GM18873 (cell line): Measurements from ENCODE around the gene ABCD2.
"Not testable (repeated sequence)": the region's sequence is repeated elsewhere in the genome, so short reads cannot be mapped to it uniquely, and the experiment has no call there.

Source experiments
- ATAC-seq: cut with Tn5 transposase; IDR thresholded peaks from one replicate; pipeline ENCODE4 v1.9.1; 2021; ENCODE audit warnings: mild to moderate bottlenecking, moderate library complexity, moderate number of reproducible peaks; ENCODE audit not compliant: unreplicated experiment, low FRiP score

Gene ABCD2

GRCh38 chr12:39544211-39544610 is 75.4 kb downstream of the ABCD2 start:
- not testable (repeated sequence) for ATAC-seq

DNA sequence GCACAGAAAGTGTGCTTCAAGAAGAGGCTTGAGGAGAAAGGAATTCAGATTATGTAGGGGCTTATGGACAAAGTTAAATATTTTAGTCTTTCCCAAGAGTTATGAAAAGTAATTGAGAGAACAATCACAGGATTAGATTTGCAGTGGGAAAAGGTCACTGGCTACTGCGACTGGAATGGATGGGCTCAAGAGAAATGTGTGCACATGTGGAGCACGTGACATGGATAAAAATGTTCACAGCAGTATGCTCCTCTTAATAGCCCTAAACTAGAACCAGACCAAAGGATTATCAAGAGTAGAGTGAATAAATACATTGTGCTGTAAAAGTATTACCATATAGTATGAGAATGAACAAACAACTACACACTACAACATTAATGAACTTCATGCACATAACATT is 78.1 kb downstream of the ABCD2 start:
- no peak for ATAC-seq

GRCh38 chr12:39538679-39539104 is 80.9 kb downstream of the ABCD2 start:
- no peak for ATAC-seq

DNA sequence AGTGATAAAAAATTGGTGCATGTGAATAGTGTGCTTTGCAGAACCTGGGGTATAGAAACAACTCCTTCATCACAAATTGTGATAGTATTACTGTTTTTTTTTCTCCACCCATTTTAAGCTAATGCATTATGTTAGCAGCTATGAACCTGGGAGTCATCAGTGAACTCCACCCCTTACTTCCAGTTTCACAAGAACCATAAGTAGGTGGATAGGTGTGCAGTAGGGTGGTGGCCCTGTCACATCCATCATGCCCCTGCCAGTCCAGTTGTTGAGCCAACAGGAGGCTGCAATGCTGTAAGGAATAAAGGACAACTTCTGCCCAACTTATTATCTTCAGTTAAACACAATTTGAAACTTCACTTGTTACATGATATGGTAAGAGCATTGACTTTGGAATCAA is 85.7 kb downstream of the ABCD2 start:
- no peak for ATAC-seq

DNA sequence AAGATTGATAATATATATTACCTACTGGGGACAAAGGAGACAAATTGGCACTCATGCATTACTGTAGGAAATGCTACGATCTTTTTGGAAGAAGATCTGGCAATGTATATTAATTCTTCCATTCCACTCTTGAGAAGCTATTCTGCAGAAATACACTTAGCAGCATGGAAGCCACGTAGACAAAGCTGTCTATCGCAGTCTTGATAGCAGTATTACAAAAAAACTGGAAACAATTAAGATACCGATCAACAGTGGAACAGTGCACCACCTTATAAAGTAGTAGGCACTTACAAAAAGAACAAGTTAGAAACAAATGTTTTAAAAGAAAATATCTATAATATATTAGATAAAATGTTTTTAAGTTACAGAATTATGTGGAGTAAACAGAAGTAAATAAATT is 87.2 kb downstream of the ABCD2 start:
- ATAC-seq: no peak

DNA sequence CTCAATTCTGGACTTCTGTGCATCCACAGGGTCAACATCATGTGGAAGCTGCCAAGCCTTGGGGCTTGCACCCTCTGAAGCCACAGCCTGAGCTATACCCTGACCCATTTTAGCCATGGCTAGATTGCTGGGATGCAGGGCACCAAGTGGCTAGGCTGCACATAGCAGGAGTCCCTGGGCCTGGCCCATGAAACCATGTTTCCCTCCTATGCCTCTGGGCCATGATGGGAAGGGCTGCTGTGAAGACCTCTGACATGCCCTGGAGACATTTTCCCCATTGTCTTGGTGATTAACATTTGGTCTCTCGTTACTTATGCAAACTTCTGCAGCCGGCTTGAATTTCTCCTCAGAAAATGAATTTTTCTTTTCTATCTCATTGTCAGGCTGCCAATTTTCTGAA is 92.6 kb downstream of the ABCD2 start:
- no peak for ATAC-seq

DNA sequence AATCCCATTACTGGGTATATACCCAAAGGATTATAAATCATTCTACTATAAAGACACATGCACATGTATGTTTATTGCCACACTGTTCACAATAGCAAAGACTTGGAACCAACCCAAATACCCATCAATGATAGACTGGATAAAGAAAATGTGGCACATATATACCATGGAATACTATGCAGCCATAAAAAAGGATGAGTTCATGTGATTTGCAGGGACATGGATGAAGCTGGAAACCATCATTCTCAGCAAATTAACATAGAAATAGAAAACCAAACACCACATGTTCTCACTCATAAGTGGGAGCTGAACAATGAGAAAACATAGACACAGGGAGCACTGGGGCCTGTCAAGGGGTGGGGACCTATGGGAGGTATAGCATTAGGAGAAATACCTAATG is 97.4 kb downstream of the ABCD2 start:
- not testable (repeated sequence) for ATAC-seq

GRCh38 chr12:39510001-39510400 is 109.6 kb downstream of the ABCD2 start:
- no peak for ATAC-seq

- no peak for ATAC-seq
Measured at GRCh38 chr12:39505554-39505953, 114.0 kb downstream of the ABCD2 start.

- no peak for ATAC-seq
Measured at GRCh38 chr12:39505023-39505422, 114.6 kb downstream of the ABCD2 start.

DNA sequence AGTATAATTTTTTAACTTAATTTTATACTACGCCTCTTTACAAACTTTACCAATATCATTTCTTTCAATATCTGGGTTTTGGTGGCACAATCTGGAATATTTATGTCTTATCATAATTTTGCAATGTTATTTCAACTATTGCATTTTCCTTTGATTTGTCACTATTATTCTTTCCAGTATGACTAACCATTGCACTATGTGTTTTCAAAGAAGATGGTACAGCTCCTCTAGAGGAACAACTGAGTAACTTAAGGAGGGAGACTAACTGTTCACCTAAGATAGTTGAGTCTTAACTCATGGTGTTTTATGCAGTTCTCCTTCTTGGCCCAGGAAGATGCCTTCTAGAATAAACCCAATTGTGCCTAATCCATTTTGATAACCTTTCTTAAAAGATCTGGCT is 116.2 kb downstream of the ABCD2 start:
- no peak for ATAC-seq

- no peak for ATAC-seq
Measured at GRCh38 chr12:39502726-39503125, 116.9 kb downstream of the ABCD2 start.
